HG03354 (cell line): ENCODE data around the gene TMPRSS12.
"Not testable (repeated sequence)": the region's sequence is repeated elsewhere in the genome, so short reads cannot be mapped to it uniquely, and the experiment has no call there.

Experiments used
- ATAC-seq: cut with Tn5 transposase; IDR thresholded peaks from one replicate; pipeline ENCODE4 v1.9.1; 2021; ENCODE audit warnings: mild to moderate bottlenecking; ENCODE audit not compliant: unreplicated experiment, poor library complexity, severe bottlenecking

The TMPRSS12 gene

GRCh38 chr12:50855218-50855617, 12.5 kb downstream of the TMPRSS12 start:
- ATAC-seq, result not testable (repeated sequence)

- ATAC-seq, result not testable (repeated sequence)
Measured at GRCh38 chr12:50855679-50856078, 13.0 kb downstream of the TMPRSS12 start.

- ATAC-seq, result no peak
Measured at GRCh38 chr12:50859621-50860310, 17.0 kb downstream of the TMPRSS12 start.

- no peak for ATAC-seq
Measured at GRCh38 chr12:50862316-50862715, 19.6 kb downstream of the TMPRSS12 start.

- ATAC-seq, result no peak
Measured at GRCh38 chr12:50865266-50865665, 22.5 kb downstream of the TMPRSS12 start.

DNA sequence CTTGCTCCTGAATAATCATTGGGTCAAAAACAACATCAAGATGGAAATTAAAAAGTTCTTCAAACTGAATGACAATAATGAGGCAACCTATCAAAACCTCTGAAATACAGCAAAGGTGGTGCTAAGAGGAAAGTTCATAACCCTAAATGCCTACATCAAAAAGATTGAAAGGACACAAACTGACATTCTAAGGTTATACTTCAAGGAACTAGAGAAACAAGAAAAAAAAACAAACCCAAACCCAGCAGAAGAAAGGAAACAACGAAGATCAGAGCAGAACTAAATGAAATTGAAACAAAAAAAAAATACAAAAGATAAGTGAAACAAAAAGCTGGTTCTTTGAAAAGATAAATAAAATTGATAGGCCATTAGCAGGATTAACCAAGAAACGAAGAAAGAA, 26.2 kb downstream of the TMPRSS12 start:
- not testable (repeated sequence) for ATAC-seq

DNA sequence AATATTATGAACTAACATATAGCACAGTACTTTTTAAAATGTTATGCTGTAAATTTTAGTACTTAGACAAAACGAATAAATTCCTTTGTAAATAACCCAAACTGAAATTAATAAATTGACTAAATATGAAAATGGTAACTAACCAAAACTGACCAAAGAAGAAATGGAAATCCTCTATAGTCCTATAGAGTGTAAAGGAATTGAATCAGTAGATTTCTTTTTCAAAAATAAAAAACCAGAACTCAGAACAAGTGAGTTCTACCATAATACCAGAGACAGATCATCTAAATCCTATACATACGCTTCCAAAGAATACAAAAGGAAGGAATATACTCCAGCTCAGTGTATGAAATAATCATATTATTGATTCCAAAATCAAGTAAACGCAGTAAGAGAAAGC, 39.8 kb downstream of the TMPRSS12 start:
- ATAC-seq, result no peak

- ATAC-seq, result no peak
Measured at GRCh38 chr12:50887191-50887590, 44.5 kb downstream of the TMPRSS12 start.

DNA sequence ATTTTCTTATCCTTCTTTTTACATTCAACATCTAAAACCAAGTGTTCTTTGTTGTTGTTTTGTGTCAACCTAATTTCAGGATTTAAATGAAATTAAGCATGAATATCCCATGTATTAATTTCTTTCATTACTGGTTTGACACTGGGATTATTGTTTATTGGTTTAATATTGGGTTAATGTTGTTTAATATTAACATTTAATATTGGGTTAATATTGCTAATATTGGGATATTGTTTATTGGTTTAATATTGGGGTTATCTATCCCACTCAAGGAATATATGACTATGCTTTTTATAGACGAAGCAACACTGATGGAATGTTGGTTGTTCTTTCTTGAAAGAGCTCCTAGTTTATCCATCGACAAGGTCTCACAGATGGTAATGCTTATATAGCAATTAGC, 45.9 kb downstream of the TMPRSS12 start:
- ATAC-seq, result no peak

DNA sequence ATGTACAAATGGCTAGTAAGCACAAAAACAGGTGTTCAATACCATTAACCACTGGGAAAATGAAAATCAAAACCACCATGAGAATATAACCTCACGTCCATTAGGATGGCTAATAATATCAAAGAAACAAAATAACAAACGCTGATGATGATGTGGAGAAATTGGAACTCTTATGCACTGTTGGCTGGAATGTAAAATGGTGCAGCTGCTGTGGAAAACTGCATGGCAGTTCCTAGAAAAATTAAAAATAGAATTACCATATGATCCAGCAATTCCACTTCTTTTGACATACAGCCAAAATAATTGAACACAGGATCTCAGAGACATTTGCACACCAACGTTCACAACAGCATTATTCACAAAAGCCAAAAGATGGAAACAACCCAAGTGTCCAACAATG, 51.5 kb downstream of the TMPRSS12 start:
- ATAC-seq, result no peak

- ATAC-seq, result no peak
Measured at GRCh38 chr12:50901685-50902113, 59.0 kb downstream of the TMPRSS12 start.

DNA sequence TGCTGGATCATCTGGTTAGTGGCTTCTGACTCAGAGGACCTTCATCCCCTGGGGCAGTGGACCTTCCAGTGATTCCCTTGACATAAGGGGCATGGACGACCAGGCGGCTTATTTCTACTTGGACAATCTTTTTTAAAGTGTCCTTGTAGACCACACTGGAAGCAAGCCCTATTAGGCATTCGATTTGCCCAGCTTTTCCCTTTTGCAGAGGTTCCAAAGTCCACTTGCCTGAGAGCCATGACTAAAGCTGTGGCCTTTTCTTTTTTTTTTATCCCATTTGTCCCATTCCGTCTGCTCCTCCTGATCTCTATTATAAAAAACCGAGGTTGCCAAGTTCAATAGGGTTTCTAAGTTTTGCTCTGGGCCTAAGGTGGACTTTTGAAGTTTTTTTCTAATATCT, 65.8 kb downstream of the TMPRSS12 start:
- ATAC-seq, result not testable (repeated sequence)

- not testable (repeated sequence) for ATAC-seq
Measured at GRCh38 chr12:50912361-50912760, 69.6 kb downstream of the TMPRSS12 start.

- no peak for ATAC-seq
Measured at GRCh38 chr12:50913224-50913623, 70.5 kb downstream of the TMPRSS12 start.

- ATAC-seq, result no peak
Measured at GRCh38 chr12:50914872-50915484, 72.3 kb downstream of the TMPRSS12 start.

DNA sequence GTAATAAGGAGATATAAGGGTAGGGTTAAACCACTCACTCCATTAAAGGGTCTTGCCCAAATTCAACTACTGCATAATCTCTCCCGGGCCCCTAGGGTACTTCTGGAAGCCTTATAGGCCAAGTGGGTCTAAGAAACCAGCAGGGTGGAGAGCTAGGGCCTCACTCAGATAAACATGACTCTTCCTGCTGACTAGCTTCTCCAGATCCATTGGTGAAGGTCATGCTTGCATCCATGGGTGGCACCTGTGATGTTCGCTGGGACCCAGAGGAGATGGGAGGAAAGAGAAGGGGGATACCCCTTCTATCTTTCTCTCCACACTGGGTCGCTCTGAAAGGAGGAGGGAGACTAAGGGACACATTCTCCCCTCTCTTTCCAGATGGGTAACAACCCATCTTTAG, 73.6 kb downstream of the TMPRSS12 start:
- ATAC-seq, result no peak

- peak; percentile 65 for ATAC-seq
Measured at GRCh38 chr12:50918584-50919316, 76.0 kb downstream of the TMPRSS12 start.

DNA sequence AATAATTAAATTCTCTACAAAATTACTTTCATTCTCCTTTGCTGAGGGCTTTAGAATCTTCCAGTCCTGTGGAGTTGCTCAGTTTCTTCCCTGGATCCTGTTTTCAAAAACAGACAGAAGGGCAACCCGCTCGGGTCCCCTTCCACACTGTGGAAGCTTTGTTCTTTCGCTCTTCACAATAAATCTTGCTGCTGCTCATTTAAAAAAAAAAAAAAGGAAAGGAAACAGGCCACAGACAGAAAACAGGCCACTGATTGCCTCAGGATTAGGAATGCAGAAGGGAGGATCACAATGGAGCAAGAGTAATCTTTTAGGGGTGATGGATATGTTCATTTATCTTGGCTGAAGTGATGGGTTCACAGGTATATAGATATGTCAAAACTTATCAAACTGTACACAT, 80.1 kb downstream of the TMPRSS12 start:
- no peak for ATAC-seq

DNA sequence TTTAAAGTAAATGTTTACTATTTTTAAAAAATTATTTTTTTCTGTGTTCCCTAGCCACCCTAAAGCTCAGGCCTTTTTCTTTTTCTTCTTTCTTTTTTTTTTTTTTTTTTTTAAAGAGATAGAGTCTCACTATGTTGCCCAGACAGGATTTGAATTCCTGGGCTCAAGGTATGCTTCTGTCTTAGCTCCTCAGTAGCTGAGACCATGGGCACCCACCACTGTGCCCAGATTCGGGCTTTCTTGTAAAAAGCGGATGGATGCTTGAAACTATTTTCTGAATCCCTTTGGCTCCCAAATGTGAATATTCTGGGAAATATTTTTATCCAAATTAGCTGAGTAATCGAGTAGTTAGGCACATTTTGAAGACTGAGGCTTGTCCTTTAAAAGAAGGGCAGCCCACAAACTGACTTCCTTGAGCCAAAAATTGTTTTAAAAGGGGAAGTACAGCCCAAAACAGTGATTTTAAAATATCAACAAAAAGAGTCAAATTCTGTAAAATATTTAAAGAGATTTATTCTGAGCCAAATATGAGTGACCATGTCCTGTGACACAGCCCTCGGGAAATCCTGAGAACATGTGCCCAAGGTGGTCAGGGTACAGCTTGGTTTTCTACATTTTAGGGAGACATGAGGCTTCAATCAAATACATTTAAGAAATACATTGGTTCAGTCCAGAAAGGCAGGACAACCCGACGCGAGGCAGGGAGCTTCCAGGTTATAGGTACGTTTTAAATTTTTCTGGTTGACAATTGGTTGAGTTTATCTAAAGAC, 80.8 kb downstream of the TMPRSS12 start:
- no peak for ATAC-seq

DNA sequence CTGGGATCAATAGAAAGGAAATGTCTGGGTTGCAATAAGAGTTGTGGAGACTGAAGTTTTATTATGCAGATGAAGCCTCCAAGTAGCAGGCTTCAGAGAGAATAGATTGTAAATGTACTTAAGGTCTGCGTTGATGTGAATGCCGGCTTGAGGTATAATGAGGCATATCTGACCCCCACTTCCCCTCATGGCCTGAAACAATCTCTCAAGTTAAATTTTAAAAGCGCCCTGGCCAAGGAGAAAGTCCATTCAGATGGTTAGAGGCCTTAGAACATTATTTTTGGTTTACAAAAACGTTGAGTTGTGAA, 81.4 kb downstream of the TMPRSS12 start:
- ATAC-seq, result no peak
